H1 (cell line): Measurements from ENCODE around the gene A3GALT2. TPM values are rescaled to one million over a fixed set of nuclear protein-coding genes. Genes with fewer than 3 reads are reported as not detected.

Source experiments
- CTCF ChIA-PET: fragments of 300-600 bp; sonication (Branson Sonifier 250); formaldehyde crosslinking; loops from one replicate; lab custom pipeline; 2021; ENCODE audit not compliant: partially characterized antibody; lab: Charles Lee
- POLR2A ChIA-PET: fragments of 300-600 bp; sonication (Branson Sonifier 250); formaldehyde crosslinking; loops from one replicate; lab custom pipeline; 2021; ENCODE audit warnings: inconsistent platforms; ENCODE audit not compliant: partially characterized antibody; lab: Charles Lee
- DNase-seq, 2 experiments: peaks; one replicate each; pipeline versions ENCODE4 v3.0.0 to v3.0.0-alpha.2; 2010 to 2022; ENCODE audit warnings: low spot score in 2 of 2, low read depth in 1 of 2, mixed read lengths in 1 of 2
- FAIRE-seq: peaks from 2 replicates; lab custom pipeline; 2011; peaks lifted over from hg19 to GRCh38; lab: Jason Lieb, UNC
- H2AFZ ChIP-seq: 2 replicates; pipeline ENCODE4 v1.8.1; 2012; ENCODE audit warnings: low read length, inconsistent platforms
- H2AK5ac ChIP-seq: 2 replicates; pipeline ENCODE4 v1.6.1; 2013; ENCODE audit warnings: low read depth, low read length
- H2BK120ac ChIP-seq: replicated peaks from 2 replicates; pipeline ENCODE3; 2013; ENCODE audit warnings: low read depth, low read length, inconsistent platforms
- H2BK12ac ChIP-seq: 2 replicates; pipeline ENCODE4 v1.6.1; 2013; ENCODE audit warnings: low read depth, low read length
- H2BK15ac ChIP-seq: 2 replicates; pipeline ENCODE4 v1.6.1; 2013; ENCODE audit warnings: low read length
- H2BK20ac ChIP-seq: 2 replicates; pipeline ENCODE4 v1.6.1; 2013; ENCODE audit warnings: low read length
- H2BK5ac ChIP-seq: 2 replicates; pipeline ENCODE4 v1.6.1; 2013; ENCODE audit warnings: low read depth, low read length
- H3K14ac ChIP-seq: 2 replicates; pipeline ENCODE4 v1.6.1; 2013; ENCODE audit warnings: inconsistent platforms; ENCODE audit not compliant: insufficient read length
- H3K18ac ChIP-seq: 2 replicates; pipeline ENCODE4 v1.6.1; 2013; ENCODE audit warnings: low read length; ENCODE audit errors: extremely low read depth
- H3K23ac ChIP-seq: 2 replicates; pipeline ENCODE4 v1.6.1; 2013; ENCODE audit warnings: inconsistent platforms; ENCODE audit not compliant: insufficient read length
- H3K23me2 ChIP-seq: 2 replicates; pipeline ENCODE4 v1.6.1; 2013; ENCODE audit warnings: low read depth, low read length
- H3K27ac ChIP-seq: 2 replicates; pipeline ENCODE4 v1.6.1; 2011; ENCODE audit warnings: low read depth, low read length, inconsistent platforms
- H3K27me3 ChIP-seq, 4 experiments: replicated peaks in 1 of 4; 1 replicate in 1 of 4; 2 replicates in 3 of 4; pipeline versions ENCODE4 v1.6.1 to v1.8.1; 2011 to 2013; ENCODE audit warnings: low read length in 3 of 4, mild to moderate bottlenecking in 3 of 4, inconsistent platforms in 2 of 4, mixed read lengths in 2 of 4, moderate library complexity in 1 of 4; ENCODE audit not compliant: control insufficient read depth in 3 of 4, insufficient read depth in 3 of 4; ENCODE audit errors: extremely low read depth in 1 of 4
- H3K36me3 ChIP-seq, 4 experiments: 2 replicates each; pipeline versions ENCODE4 v1.6.1 to v1.8.1; 2011 to 2013; ENCODE audit warnings: mild to moderate bottlenecking in 4 of 4, low read length in 3 of 4, moderate library complexity in 2 of 4, control low read depth in 1 of 4, inconsistent platforms in 1 of 4; ENCODE audit not compliant: insufficient read depth in 4 of 4, control insufficient read depth in 2 of 4
- H3K4ac ChIP-seq: replicated peaks from 2 replicates; pipeline ENCODE3; 2013; ENCODE audit warnings: low read length, low read depth, mixed read lengths, inconsistent platforms; ENCODE audit not compliant: insufficient read length
- H3K4me1 ChIP-seq, 4 experiments: replicated peaks in 1 of 4; 1 replicate in 1 of 4; 2 replicates in 3 of 4; pipeline versions ENCODE4 v1.6.1 to v1.8.1; 2011 to 2013; ENCODE audit warnings: low read length in 3 of 4, inconsistent platforms in 2 of 4, mixed read lengths in 1 of 4; ENCODE audit not compliant: insufficient read depth in 4 of 4, control insufficient read depth in 3 of 4
- H3K4me2 ChIP-seq, 2 experiments: 2 replicates each; pipeline versions ENCODE4 v1.6.1 to v1.8.1; 2011 to 2013; ENCODE audit warnings: low read depth in 2 of 2, low read length in 2 of 2, control low read depth in 1 of 2, inconsistent platforms in 1 of 2, mild to moderate bottlenecking in 1 of 2; ENCODE audit not compliant: insufficient read depth in 1 of 2
- H3K4me3 ChIP-seq, 4 experiments: fragments of 200-600, 300-600 bp in 1 of 4; sonication (generic), shearing (Covaris generic), sonication (Bioruptor Twin) in 1 of 4; 2 replicates each; pipeline versions ENCODE4 v1.5.1 to v1.8.1; 2011 to 2016; ENCODE audit warnings: low read length in 4 of 4, low read depth in 3 of 4, control low read depth in 2 of 4, inconsistent platforms in 2 of 4, mild to moderate bottlenecking in 2 of 4, mixed read lengths in 1 of 4, moderate library complexity in 1 of 4; ENCODE audit not compliant: insufficient read depth in 2 of 4; ENCODE audit errors: extremely low read depth in 1 of 4
- H3K56ac ChIP-seq: replicated peaks from 2 replicates; pipeline ENCODE3; 2013; ENCODE audit warnings: low read depth, mild to moderate bottlenecking, mixed read lengths, low read length, inconsistent platforms; ENCODE audit not compliant: insufficient read length
- H3K79me1 ChIP-seq: 2 replicates; pipeline ENCODE4 v1.6.1; 2013; ENCODE audit warnings: low read depth, low read length, control low read depth
- H3K79me2 ChIP-seq, 2 experiments: 2 replicates each; pipeline versions ENCODE4 v1.6.1 to v1.8.1; 2012 to 2013; ENCODE audit warnings: low read length in 2 of 2, mild to moderate bottlenecking in 2 of 2, inconsistent platforms in 1 of 2; ENCODE audit not compliant: insufficient read depth in 2 of 2, control insufficient read depth in 1 of 2
- H3K9ac ChIP-seq, 4 experiments: replicated peaks in 1 of 4; 1 replicate in 1 of 4; 2 replicates in 3 of 4; pipeline versions ENCODE4 v1.6.1 to v1.8.1; 2011 to 2013; ENCODE audit warnings: low read depth in 3 of 4, low read length in 3 of 4, control low read depth in 2 of 4, mild to moderate bottlenecking in 2 of 4, moderate library complexity in 2 of 4, inconsistent platforms in 1 of 4; ENCODE audit errors: extremely low read depth in 1 of 4
- H3K9me3 ChIP-seq, 2 experiments: 2 replicates each; pipeline versions ENCODE4 v1.6.1 to v1.8.1; 2012 to 2013; ENCODE audit warnings: mild to moderate bottlenecking in 2 of 2, moderate library complexity in 2 of 2, control low read depth in 1 of 2, inconsistent platforms in 1 of 2, low read depth in 1 of 2, low read length in 1 of 2, mixed read lengths in 1 of 2; ENCODE audit not compliant: insufficient read depth in 2 of 2
- H4K20me1 ChIP-seq, 2 experiments: replicated peaks in 1 of 2; 2 replicates each; pipeline versions ENCODE3 to v1.8.1; 2011 to 2013; ENCODE audit warnings: inconsistent platforms in 2 of 2, low read length in 2 of 2, mild to moderate bottlenecking in 1 of 2; ENCODE audit not compliant: insufficient read depth in 2 of 2, control insufficient read depth in 1 of 2
- H4K5ac ChIP-seq: 2 replicates; pipeline ENCODE4 v1.6.1; 2013; ENCODE audit warnings: low read length, low read depth, mixed read lengths, inconsistent platforms; ENCODE audit not compliant: insufficient read length
- H4K8ac ChIP-seq: 2 replicates; pipeline ENCODE4 v1.8.0; 2013; ENCODE audit warnings: mild to moderate bottlenecking, moderate library complexity, low read length, inconsistent platforms; ENCODE audit not compliant: insufficient read depth; ENCODE audit errors: extremely low read depth
- H4K91ac ChIP-seq: replicated peaks from 2 replicates; pipeline ENCODE3; 2013; ENCODE audit warnings: low read length, mixed read lengths, inconsistent platforms; ENCODE audit not compliant: insufficient read length
- CEBPB ChIP-seq: IDR thresholded peaks from 2 replicates; pipeline ENCODE4 v1.6.1; 2012; ENCODE audit warnings: low read depth, low read length
- CTBP2 ChIP-seq: IDR thresholded peaks from 2 replicates; pipeline ENCODE4 v1.7.0; 2011; ENCODE audit warnings: borderline replicate concordance, mild to moderate bottlenecking, moderate library complexity, mixed read lengths, low read length; ENCODE audit not compliant: insufficient read depth, insufficient read length
- E2F6 ChIP-seq: IDR thresholded peaks from 2 replicates; pipeline ENCODE4 v1.6.1; 2012; ENCODE audit warnings: inconsistent platforms
- JUND ChIP-seq: IDR thresholded peaks from 2 replicates; pipeline ENCODE4 v1.6.1; 2011; ENCODE audit warnings: mild to moderate bottlenecking, improper control_type of control experiment, low read length
- MAFK ChIP-seq: IDR thresholded peaks from 2 replicates; pipeline ENCODE4 v1.6.1; 2012; ENCODE audit warnings: low read depth, mild to moderate bottlenecking, improper control_type of control experiment, low read length
- RFX5 ChIP-seq: IDR thresholded peaks from 2 replicates; pipeline ENCODE4 v1.6.1; 2011; ENCODE audit warnings: low read depth, low read length, improper control_type of control experiment, borderline replicate concordance
- SIX5 ChIP-seq: IDR thresholded peaks from 2 replicates; pipeline ENCODE4 v1.6.1; 2011; ENCODE audit warnings: mild to moderate bottlenecking, low read depth, low read length
- SP1 ChIP-seq: IDR thresholded peaks from 2 replicates; pipeline ENCODE4 v1.6.1; 2011; ENCODE audit warnings: low read depth, low read length
- TAF1 ChIP-seq: IDR thresholded peaks from 2 replicates; pipeline ENCODE4 v1.6.1; 2011; ENCODE audit warnings: mild to moderate bottlenecking, low read depth, low read length
- TAF7 ChIP-seq: optimal IDR thresholded peaks from 2 replicates; pipeline ENCODE3; 2011; ENCODE audit warnings: low read depth, mild to moderate bottlenecking, inconsistent platforms, low read length, moderate library complexity, borderline replicate concordance
- YY1 ChIP-seq: IDR thresholded peaks from 2 replicates; pipeline ENCODE4 v1.6.1; 2011; ENCODE audit warnings: low read depth, mild to moderate bottlenecking, low read length
- WGBS, 2 experiments: shearing (Covaris generic) in 1 of 2; methylation state at CpG; one replicate each; pipeline versions ENCODE4 v1.1.6 to v1.1.7; 2013 to 2015; ENCODE audit warnings: low lambda C conversion rate in 2 of 2, mixed read lengths in 2 of 2, inconsistent platforms in 1 of 2, low coverage in 1 of 2, missing lambda C conversion rate in 1 of 2; ENCODE audit not compliant: insufficient replicate concordance in 2 of 2, insufficient coverage in 1 of 2, insufficient read length in 1 of 2; ENCODE audit errors: extremely low coverage in 1 of 2, missing lambda C conversion rate in 1 of 2; 5-methylcytosine and 5-hydroxymethylcytosine counted together
- polyA plus RNA-seq, 7 experiments: library from polyadenylated mRNA; depleted of rRNA in 3 of 7; stranded (reverse) in 5 of 7; unstranded in 2 of 7; fragments of >200 nt in 5 of 7; fragments of 200-250 nt in 2 of 7; gene quantifications; 1 replicate in 5 of 7; 2 replicates in 1 of 7; 4 replicates in 1 of 7; pipeline versions ENCODE4 v1.2.1 to v1.2.3, GENCODE V29; 2011 to 2013; ENCODE audit warnings: missing spikeins in 2 of 7, mixed read lengths in 2 of 7
- total RNA-seq: library from RNA; stranded (reverse); fragmentation: NEBNext Ultra II Directional; extraction: Animal tissue kit (Norgen Biotek cat#: 25700); gene quantifications from 2 replicates; pipeline ENCODE4 v1.2.1, GENCODE V29; 2021

The A3GALT2 gene
- total and polyA plus RNA-seq, 2 of the 8 experiments (the other 6 are each of a cell fraction or from before 2014, with no cell fraction given): not detected

- ChIA-PET CTCF (interaction anchor here (0.8 to 2.6 kb wide), 13 partner anchors 8 to 181 kb away, joined by 3 to 12 read pairs (median 4); no protein-coding TSS in a partner anchor), POLR2A (interaction anchor here (0.5 kb wide), 1 partner anchor 19 kb away, joined by 3 read pairs; no protein-coding TSS in a partner anchor)
- Histone ChIP-seq H3K14ac (no peak overlapping the region), H3K79me1 (no peaks in the 10 kb centered on the region), H3K27ac (no peak overlapping the region), H3K4ac (no peak overlapping the region), H4K91ac (no peak overlapping the region), H2BK15ac (no peak overlapping the region), H3K23me2 (no peaks in the 10 kb centered on the region), H4K20me1 (no peaks in the 10 kb centered on the region), H3K4me2 (no peak overlapping the region), H4K5ac (no peak overlapping the region), H3K23ac (no peak overlapping the region), H2BK12ac (no peak overlapping the region), H3K56ac (no peak overlapping the region), H3K18ac (no peak overlapping the region), H3K27me3 (no peaks in the 10 kb centered on the region), H2BK120ac (no peak overlapping the region), H2BK5ac (no peak overlapping the region), H2AK5ac (no peak overlapping the region), H3K4me1 (no peaks in the 10 kb centered on the region), H3K9ac (no peak overlapping the region), H3K4me3 (no peak overlapping the region), H3K79me2 (no peaks in the 10 kb centered on the region), H3K36me3 (peaks cover 0 to 7% (median 0%) of the 10 kb centered on the region in 4 experiments; a peak in 2 of 8 replicates), H3K9me3 (no peaks in the 10 kb centered on the region), H2AFZ (no peak overlapping the region), H4K8ac (no peak overlapping the region), H2BK20ac (no peak overlapping the region)
- DNase-seq: no peak
- TF ChIP-seq SP1: no peak
- no peak for TF ChIP-seq JUND
- TF ChIP-seq TAF7: no peak
- no peak for TF ChIP-seq MAFK
- TF ChIP-seq YY1: no peak
- no peak for TF ChIP-seq E2F6
- no peak for TF ChIP-seq TAF1
- TF ChIP-seq RFX5: no peak
- no peak for TF ChIP-seq CTBP2
- no peak for TF ChIP-seq SIX5
- TF ChIP-seq CEBPB: no peak
- WGBS, 2 experiments: 85% methylated on average over 10 of the region's 10 CpGs; no CpG with 5 or more reads in 1 of the 2 experiments
- no peak for FAIRE-seq
Observed at GRCh38 chr1:33322870-33323585, 2.1 kb upstream of the A3GALT2 start.
